ENCODE measurements around the gene FGF21.
"Not testable (repeated sequence)": the region's sequence is repeated elsewhere in the genome, so short reads cannot be mapped to it uniquely, and the experiment has no call there.

FGF21 gene

DNA sequence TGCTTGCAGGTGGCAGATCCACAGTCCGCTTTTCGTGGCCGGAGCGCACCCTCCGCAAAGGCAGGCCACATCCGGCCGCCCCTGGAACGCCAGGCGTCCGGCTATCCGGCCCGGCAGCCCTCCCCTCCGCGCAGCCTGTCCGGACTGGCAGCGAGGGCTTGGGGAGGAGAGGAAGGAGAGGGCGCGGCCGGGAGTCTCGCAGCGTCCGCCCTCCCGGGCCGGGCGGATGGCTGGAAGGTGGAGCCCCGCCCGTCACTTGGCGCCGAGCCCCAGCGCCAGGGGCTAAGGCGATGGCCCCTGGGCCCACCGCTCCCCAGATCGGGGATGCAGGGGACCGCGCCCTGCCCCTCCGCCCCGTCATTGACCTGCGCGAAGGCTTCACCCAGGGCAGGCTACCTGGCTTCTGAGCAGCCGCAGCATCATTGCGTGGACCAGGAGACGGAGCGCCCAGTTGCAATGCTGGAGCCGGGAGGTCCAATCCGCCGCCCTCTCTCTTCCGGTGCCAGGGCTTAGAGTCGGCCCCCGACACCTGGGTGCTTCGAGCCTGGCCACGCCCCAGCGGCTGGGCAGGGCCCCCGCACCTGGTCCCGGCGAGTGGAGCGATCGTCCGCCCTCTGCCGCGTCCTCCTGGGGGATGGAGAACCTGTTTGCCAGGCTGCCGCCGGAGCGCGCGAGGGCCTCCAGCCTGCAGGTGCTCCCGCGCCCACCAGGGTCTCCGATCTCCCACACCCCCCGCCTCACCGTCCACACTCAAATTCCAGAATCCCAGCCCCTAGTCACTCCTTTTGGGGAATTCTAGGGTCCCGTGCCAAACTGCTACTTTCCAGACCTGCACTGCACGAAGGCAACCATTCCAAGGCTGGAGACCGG is 2.6 kb upstream of the FGF21 start, which contains the start of gene FUT1:
Gene FUT1 (minus strand): TSS at position 146 of the 870 bp plus-strand sequence. CDS start 1,360 bp downstream, outside the sequence.
- no peak within 1 kb of the TSS for H3K9ac ChIP-seq (ENCODE audit: insufficient read length)
- H3K4me3 ChIP-seq: no peak within 1 kb of the TSS
- no peak within 1 kb of the TSS for H3K27ac ChIP-seq
- no peaks in the 10 kb centered on the region for H3K36me3 ChIP-seq (ENCODE audit: insufficient read depth, low read length)
- no peaks in the 10 kb centered on the region for H3K9me3 ChIP-seq (ENCODE audit: low read depth, low read length)
- DNase-seq (ENCODE audit: low read depth, low spot score): no peak
- TF ChIP-seq FOXP2 (optimal IDR thresholded peaks at IDR 0.05; ENCODE audit: control extremely low read depth, extremely low read length, insufficient read depth): no peak
- TF ChIP-seq POLR2AphosphoS5 (IDR thresholded peaks at IDR 0.05; ENCODE audit: borderline replicate concordance, low read depth, low read length): no peak

DNA sequence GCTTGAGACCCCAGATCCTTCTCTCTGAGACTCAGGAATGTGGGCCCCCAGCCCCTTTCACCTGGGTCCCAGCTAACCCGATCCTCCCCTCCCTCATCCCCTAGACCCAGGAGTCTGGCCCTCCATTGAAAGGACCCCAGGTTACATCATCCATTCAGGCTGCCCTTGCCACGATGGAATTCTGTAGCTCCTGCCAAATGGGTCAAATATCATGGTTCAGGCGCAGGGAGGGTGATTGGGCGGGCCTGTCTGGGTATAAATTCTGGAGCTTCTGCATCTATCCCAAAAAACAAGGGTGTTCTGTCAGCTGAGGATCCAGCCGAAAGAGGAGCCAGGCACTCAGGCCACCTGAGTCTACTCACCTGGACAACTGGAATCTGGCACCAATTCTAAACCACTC is 463 bp downstream of the FGF21 start:
- Histone ChIP-seq H3K4me3 (no peak overlapping the region), H3K27ac (no peak overlapping the region), H3K9me3 (ENCODE audit: low read depth, low read length) (no peaks in the 10 kb centered on the region), H3K9ac (ENCODE audit: insufficient read length) (no peak overlapping the region), H3K36me3 (ENCODE audit: insufficient read depth, low read length) (no peaks in the 10 kb centered on the region)
- TF ChIP-seq POLR2AphosphoS5 (IDR thresholded peaks at IDR 0.05; ENCODE audit: borderline replicate concordance, low read depth, low read length) (no peak), EZH2 (IDR thresholded peaks at IDR 0.05) (no peak), FOXP2 (optimal IDR thresholded peaks at IDR 0.05; ENCODE audit: control extremely low read depth, extremely low read length, insufficient read depth) (no peak)
- no peak for DNase-seq (ENCODE audit: low read depth, low spot score)

DNA sequence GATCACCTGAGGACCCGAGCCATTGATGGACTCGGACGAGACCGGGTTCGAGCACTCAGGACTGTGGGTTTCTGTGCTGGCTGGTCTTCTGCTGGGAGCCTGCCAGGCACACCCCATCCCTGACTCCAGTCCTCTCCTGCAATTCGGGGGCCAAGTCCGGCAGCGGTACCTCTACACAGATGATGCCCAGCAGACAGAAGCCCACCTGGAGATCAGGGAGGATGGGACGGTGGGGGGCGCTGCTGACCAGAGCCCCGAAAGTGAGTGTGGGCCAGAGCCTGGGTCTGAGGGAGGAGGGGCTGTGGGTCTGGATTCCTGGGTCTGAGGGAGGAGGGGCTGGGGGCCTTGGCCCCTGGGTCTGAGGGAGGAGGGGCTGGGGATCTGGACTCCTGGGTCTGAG is 888 bp downstream of the FGF21 start:
- H3K9me3 ChIP-seq (ENCODE audit: low read depth, low read length): no peaks in the 10 kb centered on the region
- H3K4me3 ChIP-seq: no peak overlapping the region
- H3K27ac ChIP-seq: no peak overlapping the region
- TF ChIP-seq EZH2 (IDR thresholded peaks at IDR 0.05): no peak
- no peak for TF ChIP-seq POLR2AphosphoS5 (IDR thresholded peaks at IDR 0.05; ENCODE audit: borderline replicate concordance, low read depth, low read length)
- TF ChIP-seq FOXP2 (optimal IDR thresholded peaks at IDR 0.05; ENCODE audit: control extremely low read depth, extremely low read length, insufficient read depth): no peak
- H3K9ac ChIP-seq (ENCODE audit: insufficient read length): no peak overlapping the region
- DNase-seq (ENCODE audit: low read depth, low spot score): no peak
- H3K36me3 ChIP-seq (ENCODE audit: insufficient read depth, low read length): no peaks in the 10 kb centered on the region

DNA sequence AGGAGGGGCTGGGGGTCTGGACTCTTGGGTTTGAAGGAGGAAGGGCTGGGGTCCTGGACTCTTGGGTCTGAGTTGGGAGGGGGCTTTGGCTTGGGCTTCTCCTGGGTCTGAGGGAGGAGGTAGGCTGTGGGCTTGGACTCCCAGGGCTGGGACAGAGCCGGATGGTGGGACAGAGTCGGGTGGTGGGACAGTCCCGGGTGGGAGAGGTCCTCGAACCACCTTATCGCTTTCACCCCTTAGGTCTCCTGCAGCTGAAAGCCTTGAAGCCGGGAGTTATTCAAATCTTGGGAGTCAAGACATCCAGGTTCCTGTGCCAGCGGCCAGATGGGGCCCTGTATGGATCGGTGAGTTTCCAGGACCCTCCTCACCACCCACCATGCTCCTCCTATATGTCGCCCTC is 1.4 kb downstream of the FGF21 start:
- TF ChIP-seq EZH2 (IDR thresholded peaks at IDR 0.05) (no peak), FOXP2 (optimal IDR thresholded peaks at IDR 0.05; ENCODE audit: control extremely low read depth, extremely low read length, insufficient read depth) (no peak), POLR2AphosphoS5 (IDR thresholded peaks at IDR 0.05; ENCODE audit: borderline replicate concordance, low read depth, low read length) (no peak)
- Histone ChIP-seq H3K36me3 (ENCODE audit: insufficient read depth, low read length) (no peaks in the 10 kb centered on the region), H3K9me3 (ENCODE audit: low read depth, low read length) (no peaks in the 10 kb centered on the region), H3K4me3 (no peak overlapping the region), H3K9ac (ENCODE audit: insufficient read length) (no peak overlapping the region), H3K27ac (no peak overlapping the region)
- DNase-seq (ENCODE audit: low read depth, low spot score): no peak

DNA sequence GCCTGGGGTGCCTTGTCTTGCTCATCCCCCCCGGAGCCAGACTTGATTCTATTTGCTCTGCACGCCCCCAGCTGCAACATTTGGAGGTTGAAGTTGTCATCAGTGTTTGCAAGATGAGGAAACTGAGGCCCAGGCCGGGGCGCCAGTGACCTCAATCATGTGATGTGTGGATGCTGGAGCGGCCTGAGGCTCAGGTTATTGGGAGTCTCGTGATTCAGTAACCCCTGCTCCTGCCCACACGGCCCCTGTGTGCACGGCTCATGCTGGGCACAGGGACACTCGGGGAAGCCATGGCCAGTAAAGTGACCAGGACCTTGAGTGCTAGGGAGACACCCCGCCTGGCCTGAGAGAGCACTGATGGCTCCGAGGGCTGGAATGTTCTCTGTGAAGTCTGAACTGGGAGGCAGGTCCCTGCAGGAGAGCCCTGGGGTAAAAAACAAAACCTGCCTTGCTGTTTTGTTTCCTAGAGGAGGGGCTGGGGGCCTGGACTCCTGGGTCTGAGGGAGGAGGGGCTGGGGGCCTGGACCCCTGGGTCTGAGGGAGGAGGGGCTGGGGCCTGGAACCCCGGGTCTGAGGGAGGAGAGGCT is 1.9 kb downstream of the FGF21 start:
- Histone ChIP-seq H3K4me3 (no peak overlapping the region), H3K36me3 (ENCODE audit: insufficient read depth, low read length) (no peaks in the 10 kb centered on the region), H3K9me3 (ENCODE audit: low read depth, low read length) (no peaks in the 10 kb centered on the region), H3K27ac (no peak overlapping the region), H3K9ac (ENCODE audit: insufficient read length) (no peak overlapping the region)
- no peak for DNase-seq (ENCODE audit: low read depth, low spot score)
- TF ChIP-seq POLR2AphosphoS5 (IDR thresholded peaks at IDR 0.05; ENCODE audit: borderline replicate concordance, low read depth, low read length) (no peak), EZH2 (IDR thresholded peaks at IDR 0.05) (no peak), FOXP2 (optimal IDR thresholded peaks at IDR 0.05; ENCODE audit: control extremely low read depth, extremely low read length, insufficient read depth) (no peak)

DNA sequence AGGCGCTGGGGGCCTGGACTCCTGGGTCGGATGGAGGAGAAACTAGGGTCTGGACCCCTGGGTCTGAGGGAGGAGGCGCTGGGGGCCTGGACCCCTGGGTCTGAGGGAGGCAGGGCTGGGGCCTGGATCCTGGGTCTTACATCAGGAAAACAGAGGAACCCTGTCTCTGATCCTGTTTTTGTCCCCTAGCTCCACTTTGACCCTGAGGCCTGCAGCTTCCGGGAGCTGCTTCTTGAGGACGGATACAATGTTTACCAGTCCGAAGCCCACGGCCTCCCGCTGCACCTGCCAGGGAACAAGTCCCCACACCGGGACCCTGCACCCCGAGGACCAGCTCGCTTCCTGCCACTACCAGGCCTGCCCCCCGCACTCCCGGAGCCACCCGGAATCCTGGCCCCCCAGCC is 2.4 kb downstream of the FGF21 start:
- Histone ChIP-seq H3K36me3 (ENCODE audit: insufficient read depth, low read length) (no peaks in the 10 kb centered on the region), H3K4me3 (no peak overlapping the region), H3K9me3 (ENCODE audit: low read depth, low read length) (no peaks in the 10 kb centered on the region), H3K27ac (no peak overlapping the region), H3K9ac (ENCODE audit: insufficient read length) (no peak overlapping the region)
- TF ChIP-seq POLR2AphosphoS5 (IDR thresholded peaks at IDR 0.05; ENCODE audit: borderline replicate concordance, low read depth, low read length) (no peak), EZH2 (IDR thresholded peaks at IDR 0.05) (no peak)
- DNase-seq (ENCODE audit: low read depth, low spot score): no peak

DNA sequence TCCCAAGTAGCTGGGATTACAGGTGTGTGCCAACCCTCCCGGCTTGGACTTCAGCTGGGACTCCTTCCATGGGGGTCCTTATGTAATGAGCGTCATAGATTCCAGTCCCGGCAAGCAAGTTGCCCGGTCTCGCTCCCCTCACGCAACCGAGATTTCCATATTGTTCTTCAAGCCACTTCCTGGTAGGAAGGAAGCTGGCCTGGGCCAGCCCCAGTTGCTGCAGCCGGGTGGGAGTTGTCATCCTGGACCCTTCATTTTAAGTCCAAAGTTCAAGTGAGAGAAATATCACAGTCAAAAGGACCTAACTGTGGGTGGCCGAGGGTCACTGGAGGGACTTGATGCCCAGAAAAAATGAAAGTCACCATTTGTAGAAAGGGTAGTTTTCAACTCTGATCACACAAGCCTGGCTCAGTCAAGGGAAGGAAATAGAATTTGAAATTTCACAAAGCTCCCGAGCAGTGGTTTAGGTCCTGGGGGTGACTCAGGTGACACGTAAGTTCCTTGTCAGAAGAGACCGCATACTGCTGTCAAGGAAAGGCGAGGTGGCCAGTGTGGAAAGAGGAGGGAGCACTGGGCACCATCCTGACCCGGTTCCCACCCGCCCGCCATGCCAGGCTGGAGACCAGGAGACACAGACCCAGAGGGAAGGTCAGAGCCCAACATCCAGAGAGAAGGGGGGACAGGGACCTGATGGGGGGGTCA is 5.3 kb downstream of the FGF21 start:
- Histone ChIP-seq H3K27ac (no peak overlapping the region), H3K36me3 (ENCODE audit: insufficient read depth, low read length) (no peaks in the 10 kb centered on the region), H3K4me3 (no peak overlapping the region), H3K9ac (ENCODE audit: insufficient read length) (no peak overlapping the region), H3K9me3 (ENCODE audit: low read depth, low read length) (no peaks in the 10 kb centered on the region)
- TF ChIP-seq FOXP2 (optimal IDR thresholded peaks at IDR 0.05; ENCODE audit: control extremely low read depth, extremely low read length, insufficient read depth) (no peak), EZH2 (IDR thresholded peaks at IDR 0.05) (no peak), POLR2AphosphoS5 (IDR thresholded peaks at IDR 0.05; ENCODE audit: borderline replicate concordance, low read depth, low read length) (no peak)
- DNase-seq (ENCODE audit: low read depth, low spot score): no peak

DNA sequence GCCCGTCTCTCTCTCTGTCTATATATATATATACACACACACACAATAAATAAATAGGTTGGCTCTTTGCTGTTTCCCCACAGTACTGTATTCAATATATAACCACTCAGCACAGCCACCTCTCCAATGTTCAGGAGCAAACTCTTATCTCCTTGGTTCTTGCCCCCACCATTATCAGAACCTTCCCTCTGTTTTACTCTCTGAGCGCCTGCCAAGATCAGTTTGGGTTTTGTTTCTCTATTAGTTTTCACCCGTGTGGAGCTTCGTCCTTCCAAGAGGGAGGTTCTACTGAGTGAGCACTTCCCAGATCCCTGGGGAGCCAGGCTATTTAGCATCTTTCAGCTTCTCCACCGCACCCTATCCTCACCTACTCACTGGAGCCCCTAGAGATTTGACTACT is 10.5 kb downstream of the FGF21 start:
- not testable (repeated sequence) for H3K36me3 ChIP-seq (ENCODE audit: insufficient read depth, low read length); H3K27ac ChIP-seq

DNA sequence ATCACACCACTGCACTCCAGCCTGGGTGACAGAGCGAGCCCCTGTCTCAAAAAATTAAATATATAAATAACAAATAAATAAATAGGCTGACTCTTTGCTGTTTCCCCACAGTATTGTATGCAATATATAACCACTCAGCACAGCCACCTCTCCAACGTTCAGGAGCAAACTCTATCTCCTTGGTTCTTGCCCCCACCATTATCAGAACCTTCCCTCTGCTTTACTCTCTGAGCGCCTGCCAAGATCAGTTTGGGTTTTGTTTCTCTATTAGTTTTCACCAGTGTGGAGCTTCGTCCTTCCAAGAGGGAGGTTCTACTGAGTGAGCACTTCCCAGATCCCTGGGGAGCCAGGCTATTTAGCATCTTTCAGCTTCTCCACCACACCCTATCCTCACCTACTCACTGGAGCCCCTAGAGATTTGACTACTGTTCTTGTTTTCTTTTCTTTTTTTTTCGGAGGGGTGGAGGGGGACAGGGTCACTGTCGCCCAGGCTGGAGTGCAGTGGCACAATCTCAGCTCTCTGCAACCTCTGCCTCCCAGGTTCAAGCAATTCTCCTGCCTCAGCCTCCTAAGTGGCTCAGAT is 12.9 kb downstream of the FGF21 start:
- not testable (repeated sequence) for H3K36me3 ChIP-seq (ENCODE audit: insufficient read depth, low read length); DNase-seq (ENCODE audit: low read depth, low spot score); H3K4me3 ChIP-seq; H3K27ac ChIP-seq; H3K9me3 ChIP-seq (ENCODE audit: low read depth, low read length); H3K9ac ChIP-seq (ENCODE audit: insufficient read length)

More for the DNA sequence above, 10.5 kb downstream of the FGF21 start:
- H3K9me3 ChIP-seq (ENCODE audit: low read depth, low read length); H3K4me3 ChIP-seq; DNase-seq (ENCODE audit: low read depth, low spot score); H3K9ac ChIP-seq (ENCODE audit: insufficient read length): not testable (repeated sequence)

All from SK-N-MC (cell line).